ENCODE measurements around the gene SLC35F4.
A peak's percentile ranks its signal among the peaks of the same experiment; 100 is the strongest.

Gene SLC35F4

DNA sequence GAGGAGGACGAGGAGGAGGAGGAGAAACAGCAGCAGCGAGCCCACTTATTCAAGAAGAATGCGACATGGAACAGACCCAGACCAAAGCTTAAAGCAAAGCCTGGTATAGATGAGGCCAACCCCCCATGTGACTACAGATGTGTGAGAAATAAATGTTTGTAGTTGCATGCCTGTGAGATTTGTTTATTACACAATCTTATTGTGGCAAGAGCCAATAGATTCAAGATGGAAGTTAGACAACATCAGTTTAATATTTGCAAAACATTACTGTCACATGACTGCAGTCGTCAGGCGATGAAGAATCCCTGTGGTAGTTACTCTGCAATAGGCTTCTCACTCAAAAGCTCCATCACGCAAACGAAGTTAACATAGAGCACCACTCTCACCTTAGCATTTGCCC is 17.2 kb upstream of the SLC35F4 start:
- Histone ChIP-seq H3K4me1 (ENCODE audit: insufficient read depth, insufficient read length) (no peaks in the 10 kb centered on the region), H3K9me3 (ENCODE audit: insufficient read depth, low read length) (no peaks in the 10 kb centered on the region), H3K4me3 (ENCODE audit: insufficient read length, low read depth) (no peak overlapping the region), H3K9ac (ENCODE audit: insufficient read length, low read depth) (no peak overlapping the region), H3K27me3 (ENCODE audit: insufficient read depth, insufficient read length) (no peaks in the 10 kb centered on the region), H3K36me3 (ENCODE audit: insufficient read depth, insufficient read length, low read length) (no peaks in the 10 kb centered on the region)
- no peak for DNase-seq (ENCODE audit: low read depth, low spot score)
- no peak for TF ChIP-seq ZNF274 (IDR thresholded peaks at IDR 0.05; ENCODE audit: low read depth, low read length)
- no peak for TF ChIP-seq YY1 (IDR thresholded peaks at IDR 0.05; ENCODE audit: insufficient read depth, insufficient read length)
- TF ChIP-seq SUZ12 (IDR thresholded peaks at IDR 0.05; ENCODE audit: extremely low read depth, insufficient read depth, insufficient read length) = no peak

GRCh38 chr14:57879516-57879915 is 13.6 kb upstream of the SLC35F4 start:
- DNase-seq (ENCODE audit: low read depth, low spot score) = peak; percentile 9
- Histone ChIP-seq H3K9me3 (ENCODE audit: insufficient read depth, low read length) (no peaks in the 10 kb centered on the region; the same call in 1 of the 2 replicates), H3K27me3 (ENCODE audit: insufficient read depth, insufficient read length) (no peaks in the 10 kb centered on the region), H3K36me3 (ENCODE audit: insufficient read depth, insufficient read length, low read length) (no peaks in the 10 kb centered on the region), H3K4me1 (ENCODE audit: insufficient read depth, insufficient read length) (no peaks in the 10 kb centered on the region), H3K4me3 (ENCODE audit: insufficient read length, low read depth) (no peak overlapping the region), H3K9ac (ENCODE audit: insufficient read length, low read depth) (no peak overlapping the region)
- TF ChIP-seq SUZ12 (IDR thresholded peaks at IDR 0.05; ENCODE audit: extremely low read depth, insufficient read depth, insufficient read length) = no peak
- TF ChIP-seq ZNF274 (IDR thresholded peaks at IDR 0.05; ENCODE audit: low read depth, low read length) = no peak

- Histone ChIP-seq H3K4me3 (ENCODE audit: insufficient read length, low read depth) (no peak overlapping the region), H3K27me3 (ENCODE audit: insufficient read depth, insufficient read length) (no peaks in the 10 kb centered on the region), H3K9me3 (ENCODE audit: insufficient read depth, low read length) (no peaks in the 10 kb centered on the region; the same call in 1 of the 2 replicates), H3K36me3 (ENCODE audit: insufficient read depth, insufficient read length, low read length) (no peaks in the 10 kb centered on the region), H3K4me1 (ENCODE audit: insufficient read depth, insufficient read length) (no peaks in the 10 kb centered on the region), H3K9ac (ENCODE audit: insufficient read length, low read depth) (no peak overlapping the region)
- TF ChIP-seq SUZ12 (IDR thresholded peaks at IDR 0.05; ENCODE audit: extremely low read depth, insufficient read depth, insufficient read length) (no peak), YY1 (IDR thresholded peaks at IDR 0.05; ENCODE audit: insufficient read depth, insufficient read length) (no peak), ZNF274 (IDR thresholded peaks at IDR 0.05; ENCODE audit: low read depth, low read length) (no peak)
- DNase-seq (ENCODE audit: low read depth, low spot score) = no peak
Measured at GRCh38 chr14:57875985-57876384, 10.1 kb upstream of the SLC35F4 start.

DNA sequence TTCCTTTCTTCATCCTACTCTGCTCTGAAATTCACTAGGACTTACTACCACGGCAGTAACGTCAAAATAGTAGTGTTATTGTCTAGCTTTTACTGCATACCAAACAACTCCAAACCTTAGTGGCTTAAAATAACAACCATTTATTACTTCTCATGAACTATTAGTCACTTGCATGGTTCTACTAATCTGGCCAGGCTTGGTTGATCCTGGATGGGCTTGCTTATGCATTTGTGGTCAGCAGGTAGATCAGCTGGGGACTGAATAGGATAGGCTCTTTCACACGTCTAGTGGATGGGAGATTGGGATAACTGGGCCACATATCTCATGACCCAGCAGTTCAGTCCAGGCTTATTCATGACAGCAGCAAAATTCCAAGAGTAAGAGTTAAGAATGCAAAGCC is 9.4 kb upstream of the SLC35F4 start:
- Histone ChIP-seq H3K4me1 (ENCODE audit: insufficient read depth, insufficient read length) (no peaks in the 10 kb centered on the region), H3K4me3 (ENCODE audit: insufficient read length, low read depth) (no peak overlapping the region), H3K36me3 (ENCODE audit: insufficient read depth, insufficient read length, low read length) (no peaks in the 10 kb centered on the region), H3K9me3 (ENCODE audit: insufficient read depth, low read length) (no peaks in the 10 kb centered on the region; the same call in 1 of the 2 replicates), H3K27me3 (ENCODE audit: insufficient read depth, insufficient read length) (no peaks in the 10 kb centered on the region), H3K9ac (ENCODE audit: insufficient read length, low read depth) (no peak overlapping the region)
- TF ChIP-seq SUZ12 (IDR thresholded peaks at IDR 0.05; ENCODE audit: extremely low read depth, insufficient read depth, insufficient read length) (no peak), YY1 (IDR thresholded peaks at IDR 0.05; ENCODE audit: insufficient read depth, insufficient read length) (no peak), ZNF274 (IDR thresholded peaks at IDR 0.05; ENCODE audit: low read depth, low read length) (no peak)
- no peak for DNase-seq (ENCODE audit: low read depth, low spot score)

DNA sequence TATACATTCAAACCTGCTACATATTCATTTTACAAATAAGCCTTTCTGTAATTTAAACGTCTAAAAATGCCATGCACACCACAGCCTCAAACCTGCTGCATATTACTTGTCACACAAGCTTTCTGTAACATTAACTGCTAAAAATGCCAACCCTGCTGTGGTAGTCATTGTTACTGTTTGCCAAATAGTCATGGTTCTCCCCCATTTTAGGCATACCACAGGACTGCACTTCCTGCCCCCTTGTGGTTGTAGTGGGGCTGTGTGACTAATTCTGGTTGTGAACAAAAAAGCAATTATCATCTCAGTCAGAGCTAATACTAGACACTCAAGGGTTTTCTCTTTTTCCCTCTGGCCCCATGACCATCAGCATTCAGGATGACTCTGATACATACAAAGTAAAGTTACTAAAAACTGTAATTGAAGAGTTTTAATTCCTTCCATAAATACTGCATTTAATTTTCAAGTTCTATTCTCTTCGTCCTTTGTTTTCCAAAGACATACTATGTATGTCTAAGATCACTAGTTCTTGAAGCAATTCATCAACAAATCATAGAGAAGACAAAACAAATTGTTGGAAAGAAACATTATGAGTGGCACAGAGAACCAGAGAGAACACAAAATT is 5.7 kb upstream of the SLC35F4 start:
- Histone ChIP-seq H3K4me3 (ENCODE audit: insufficient read length, low read depth) (no peak overlapping the region), H3K9ac (ENCODE audit: insufficient read length, low read depth) (no peak overlapping the region), H3K9me3 (ENCODE audit: insufficient read depth, low read length) (no peaks in the 10 kb centered on the region), H3K4me1 (ENCODE audit: insufficient read depth, insufficient read length) (peaks cover 2% of the 10 kb centered on the region), H3K27me3 (ENCODE audit: insufficient read depth, insufficient read length) (peaks cover 8% of the 10 kb centered on the region), H3K36me3 (ENCODE audit: insufficient read depth, insufficient read length, low read length) (no peaks in the 10 kb centered on the region)
- TF ChIP-seq SUZ12 (IDR thresholded peaks at IDR 0.05; ENCODE audit: extremely low read depth, insufficient read depth, insufficient read length) (no peak), YY1 (IDR thresholded peaks at IDR 0.05; ENCODE audit: insufficient read depth, insufficient read length) (no peak), ZNF274 (IDR thresholded peaks at IDR 0.05; ENCODE audit: low read depth, low read length) (no peak)
- peak; percentile 18 for DNase-seq (ENCODE audit: low read depth, low spot score)

DNA sequence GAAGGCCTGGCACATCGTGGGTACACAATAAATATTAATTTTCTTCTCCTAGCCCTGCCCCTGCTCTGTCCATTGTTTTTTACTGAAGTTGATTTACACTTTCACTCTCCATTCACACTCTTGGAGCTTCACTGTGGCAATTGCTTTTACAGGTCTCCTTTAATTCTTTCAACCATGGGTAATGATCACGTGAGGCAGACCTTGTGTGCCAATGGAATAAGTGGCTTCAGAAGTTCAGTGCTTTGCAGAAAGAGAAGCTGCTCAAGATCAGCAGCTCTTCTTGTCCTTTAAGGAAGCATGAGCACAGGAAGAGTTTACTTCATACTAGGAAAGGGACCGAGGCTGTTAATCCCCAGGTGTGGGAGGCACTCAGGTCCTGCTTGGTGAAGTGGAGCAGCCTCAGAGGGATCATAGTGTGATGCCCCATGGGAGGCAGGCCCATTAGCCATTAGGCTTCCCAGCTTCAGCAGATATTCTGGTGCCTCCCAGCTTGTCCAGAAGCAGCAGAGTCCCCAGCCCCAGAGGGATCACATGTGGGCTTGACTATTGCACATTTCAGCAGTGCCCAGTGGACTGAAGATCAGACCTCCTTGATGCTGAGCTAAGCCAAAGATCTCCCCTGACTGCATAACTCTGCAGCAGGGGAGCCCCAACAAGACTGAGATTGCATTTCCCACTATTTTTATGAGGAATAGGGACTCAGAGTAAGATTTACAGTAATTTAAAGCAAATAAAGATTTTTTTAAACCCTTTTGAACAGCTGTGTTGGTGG is 5.0 kb upstream of the SLC35F4 start:
- H3K4me3 ChIP-seq (ENCODE audit: insufficient read length, low read depth) = no peak overlapping the region
- H3K27me3 ChIP-seq (ENCODE audit: insufficient read depth, insufficient read length) = peaks cover 15% of the 10 kb centered on the region
- no peaks in the 10 kb centered on the region for H3K9me3 ChIP-seq (ENCODE audit: insufficient read depth, low read length)
- no peaks in the 10 kb centered on the region for H3K36me3 ChIP-seq (ENCODE audit: insufficient read depth, insufficient read length, low read length)
- H3K4me1 ChIP-seq (ENCODE audit: insufficient read depth, insufficient read length) = peaks cover 2% of the 10 kb centered on the region
- H3K9ac ChIP-seq (ENCODE audit: insufficient read length, low read depth) = no peak overlapping the region
- DNase-seq (ENCODE audit: low read depth, low spot score) = no peak
- TF ChIP-seq SUZ12 (IDR thresholded peaks at IDR 0.05; ENCODE audit: extremely low read depth, insufficient read depth, insufficient read length) = no peak

DNA sequence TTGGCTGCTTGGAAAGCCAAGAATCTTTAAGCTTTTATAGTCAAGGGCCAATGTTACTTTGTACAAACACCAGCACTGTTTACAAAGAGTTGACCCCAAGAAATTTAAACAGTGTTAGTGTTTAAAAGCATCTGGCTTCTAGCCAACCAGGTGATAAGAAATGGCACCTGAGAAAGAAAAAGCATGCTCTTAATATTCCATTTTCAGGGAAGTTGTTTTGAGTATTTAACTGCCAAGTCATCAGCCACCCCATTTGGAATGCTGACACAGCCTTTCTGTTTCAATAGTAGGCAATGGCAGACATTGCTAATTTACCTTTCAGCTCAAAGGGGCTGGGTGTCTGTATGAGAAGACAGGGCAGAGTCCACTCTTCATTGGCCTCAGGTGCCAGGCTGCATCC is 3.7 kb upstream of the SLC35F4 start:
- Histone ChIP-seq H3K4me3 (ENCODE audit: insufficient read length, low read depth) (no peak overlapping the region), H3K36me3 (ENCODE audit: insufficient read depth, insufficient read length, low read length) (no peaks in the 10 kb centered on the region), H3K27me3 (ENCODE audit: insufficient read depth, insufficient read length) (peaks cover 27% of the 10 kb centered on the region), H3K4me1 (ENCODE audit: insufficient read depth, insufficient read length) (peaks cover 3% of the 10 kb centered on the region), H3K9ac (ENCODE audit: insufficient read length, low read depth) (no peak overlapping the region), H3K9me3 (ENCODE audit: insufficient read depth, low read length) (no peaks in the 10 kb centered on the region)
- no peak for DNase-seq (ENCODE audit: low read depth, low spot score)
- TF ChIP-seq SUZ12 (IDR thresholded peaks at IDR 0.05; ENCODE audit: extremely low read depth, insufficient read depth, insufficient read length) = no peak
- TF ChIP-seq ZNF274 (IDR thresholded peaks at IDR 0.05; ENCODE audit: low read depth, low read length) = no peak
- TF ChIP-seq YY1 (IDR thresholded peaks at IDR 0.05; ENCODE audit: insufficient read depth, insufficient read length) = no peak
